HepG2 (cell line): Measurements from ENCODE around the gene BICRAL. TPM values are rescaled to one million over a fixed set of nuclear protein-coding genes. Genes with fewer than 3 reads are reported as not detected.

ENCODE experiments used
- FOXC1 ChIP-seq: sonication (generic); formaldehyde crosslinking; IDR thresholded peaks from 2 replicates; pipeline ENCODE4 v1.8.0; 2022; ENCODE audit warnings: mild to moderate bottlenecking, missing genetic modification reagents, borderline replicate concordance
- KDM5B ChIP-seq: sonication (generic); formaldehyde crosslinking; IDR thresholded peaks from 2 replicates; pipeline ENCODE4 v1.4.0; 2020; ENCODE audit warnings: missing genetic modification reagents, mild to moderate bottlenecking, borderline replicate concordance
- XBP1 ChIP-seq: sonication (generic); formaldehyde crosslinking; IDR thresholded peaks from 2 replicates; pipeline ENCODE4 v1.5.0; 2020; ENCODE audit warnings: missing genetic modification reagents
- ZBTB10 ChIP-seq: sonication (generic); formaldehyde crosslinking; IDR thresholded peaks from 2 replicates; pipeline ENCODE4 v1.4.0; 2020; ENCODE audit warnings: missing genetic modification reagents, borderline replicate concordance
- ZNF10 ChIP-seq: sonication (generic); formaldehyde crosslinking; IDR thresholded peaks from 2 replicates; pipeline ENCODE4 v1.4.0; 2020; ENCODE audit warnings: mild to moderate bottlenecking, low read depth, missing genetic modification reagents, borderline replicate concordance
- ZNF253 ChIP-seq: sonication (generic); formaldehyde crosslinking; IDR thresholded peaks from 2 replicates; pipeline ENCODE4 v1.8.0; 2022; ENCODE audit warnings: mild to moderate bottlenecking, missing genetic modification reagents, borderline replicate concordance
- ZNF350 ChIP-seq: sonication (generic); formaldehyde crosslinking; IDR thresholded peaks from 2 replicates; pipeline ENCODE4 v1.4.0; 2020; ENCODE audit warnings: mild to moderate bottlenecking, low read depth, missing genetic modification reagents, borderline replicate concordance
- ZNF367 ChIP-seq: sonication (generic); formaldehyde crosslinking; IDR thresholded peaks from 2 replicates; pipeline ENCODE4 v1.4.0; 2020; ENCODE audit warnings: missing genetic modification reagents, borderline replicate concordance
- ZNF597 ChIP-seq: sonication (generic); formaldehyde crosslinking; IDR thresholded peaks from 2 replicates; pipeline ENCODE4 v1.5.0; 2020; ENCODE audit warnings: missing genetic modification reagents
- ZNF687 ChIP-seq: sonication (generic); formaldehyde crosslinking; IDR thresholded peaks from 2 replicates; pipeline ENCODE4 v1.5.1; 2020; ENCODE audit warnings: mild to moderate bottlenecking, missing genetic modification reagents, moderate library complexity
- polyA plus RNA-seq, 8 experiments: library from polyadenylated mRNA; depleted of rRNA in 3 of 8; stranded (reverse) in 7 of 8; unstranded in 1 of 8; fragments of >200 nt; fragmentation: Illumina TruSeq in 4 of 8; extraction: Trizol in 4 of 8; gene quantifications; 2 replicates each; pipeline versions ENCODE4 v1.2.1 to v1.2.3, GENCODE V29; 2011 to 2016; ENCODE audit warnings: low read depth in 4 of 8, missing spikeins in 1 of 8, mixed read lengths in 1 of 8; ENCODE audit not compliant: insufficient read depth in 1 of 8
- total RNA-seq, 5 experiments: library from RNA; depleted of rRNA; stranded (reverse); fragments of >200 nt; fragmentation: Illumina TruSeq; extraction: Trizol; gene quantifications; 2 replicates each; pipeline ENCODE4 v1.2.3, GENCODE V29; 2016; ENCODE audit warnings: low read depth in 1 of 5
- TF ChIP-seq, protein P1 (sequence below): sonication (generic); formaldehyde crosslinking; IDR thresholded peaks from 2 replicates; pipeline ENCODE4 v1.5.1; 2020; ENCODE audit warnings: mild to moderate bottlenecking, missing genetic modification reagents, moderate library complexity
- TF ChIP-seq, protein P2 (sequence below): sonication (generic); formaldehyde crosslinking; IDR thresholded peaks from 2 replicates; pipeline ENCODE4 v1.5.1; 2020; ENCODE audit warnings: mild to moderate bottlenecking, missing genetic modification reagents, borderline replicate concordance

Gene BICRAL
- total and polyA plus RNA-seq, 2 of the 13 experiments (the other 11 are each of a cell fraction or from before 2014, with no cell fraction given): 5.0 to 13.5 TPM

DNA sequence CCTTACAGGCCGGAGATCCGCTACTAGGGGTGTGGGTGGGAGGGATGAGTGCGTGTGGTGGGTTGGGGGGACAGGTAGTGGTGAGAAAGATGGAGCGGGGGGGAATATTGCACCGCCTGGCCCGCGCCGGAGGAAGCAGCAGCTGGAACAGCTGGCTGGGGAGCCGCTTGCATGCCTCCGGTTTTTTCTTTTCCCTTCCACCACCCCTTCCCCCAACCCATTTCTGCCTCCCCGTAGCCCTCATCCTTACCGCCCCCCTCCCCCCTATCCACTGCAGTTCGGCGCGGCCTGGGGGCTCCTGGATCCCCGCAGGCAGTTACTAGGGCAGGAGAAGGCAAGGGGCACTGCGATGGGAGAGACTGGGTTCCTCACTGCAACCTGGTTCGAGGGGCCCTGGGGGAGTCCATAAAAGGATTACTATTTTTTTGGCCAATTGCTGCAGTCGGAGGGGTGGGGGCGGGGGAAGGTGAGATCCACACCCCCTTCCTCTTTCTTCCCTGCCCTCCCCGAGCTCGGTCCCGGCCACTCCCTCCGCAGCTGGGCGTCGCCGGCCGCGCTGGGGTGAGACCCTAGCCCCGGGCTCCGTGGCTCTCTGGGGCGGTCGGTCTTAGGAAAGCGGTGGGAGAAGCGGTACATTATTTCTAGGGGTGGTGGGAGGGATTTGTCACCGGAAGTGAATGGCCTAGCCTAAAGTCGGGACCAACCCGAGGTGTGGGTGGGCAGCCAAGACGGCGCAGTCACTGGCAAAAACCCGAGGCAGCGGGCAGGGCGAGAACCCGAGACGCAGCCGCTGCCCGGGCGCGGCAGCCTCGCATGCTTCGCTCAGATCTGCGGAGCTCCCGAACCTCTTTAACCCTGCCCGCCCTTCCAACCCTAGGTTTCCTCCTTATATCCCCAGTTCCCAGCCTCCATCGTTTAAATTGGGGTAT, 35.1 kb upstream of the BICRAL start (continued):
- peak; percentile 88 for TF ChIP-seq ZNF687
- peak; percentile 83; the same call in 1 of the 2 replicates for TF ChIP-seq KDM5B (CRISPR knock-in tag)
- TF ChIP-seq ZNF10 (CRISPR knock-in tag): no peak
- TF ChIP-seq FOXC1 (CRISPR knock-in tag): peak; percentile 73; the same call in 1 of the 2 replicates
- no peak for TF ChIP-seq XBP1 (CRISPR knock-in tag)
- TF ChIP-seq ZNF350: peak; percentile 75; the same call in 1 of the 2 replicates
- TF ChIP-seq ZNF253 (CRISPR knock-in tag): 0 out of 2 replicates have a peak, but pooled peaks have one; percentile 39
- TF ChIP-seq ZNF597: no peak
- TF ChIP-seq, protein P1, sequence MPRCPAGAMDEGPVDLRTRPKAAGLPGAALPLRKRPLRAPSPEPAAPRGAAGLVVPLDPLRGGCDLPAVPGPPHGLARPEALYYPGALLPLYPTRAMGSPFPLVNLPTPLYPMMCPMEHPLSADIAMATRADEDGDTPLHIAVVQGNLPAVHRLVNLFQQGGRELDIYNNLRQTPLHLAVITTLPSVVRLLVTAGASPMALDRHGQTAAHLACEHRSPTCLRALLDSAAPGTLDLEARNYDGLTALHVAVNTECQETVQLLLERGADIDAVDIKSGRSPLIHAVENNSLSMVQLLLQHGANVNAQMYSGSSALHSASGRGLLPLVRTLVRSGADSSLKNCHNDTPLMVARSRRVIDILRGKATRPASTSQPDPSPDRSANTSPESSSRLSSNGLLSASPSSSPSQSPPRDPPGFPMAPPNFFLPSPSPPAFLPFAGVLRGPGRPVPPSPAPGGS (CRISPR knock-in tag): peak; percentile 83
- TF ChIP-seq ZBTB10 (CRISPR knock-in tag): no peak
- no peak for TF ChIP-seq ZNF367
- TF ChIP-seq, protein P2, sequence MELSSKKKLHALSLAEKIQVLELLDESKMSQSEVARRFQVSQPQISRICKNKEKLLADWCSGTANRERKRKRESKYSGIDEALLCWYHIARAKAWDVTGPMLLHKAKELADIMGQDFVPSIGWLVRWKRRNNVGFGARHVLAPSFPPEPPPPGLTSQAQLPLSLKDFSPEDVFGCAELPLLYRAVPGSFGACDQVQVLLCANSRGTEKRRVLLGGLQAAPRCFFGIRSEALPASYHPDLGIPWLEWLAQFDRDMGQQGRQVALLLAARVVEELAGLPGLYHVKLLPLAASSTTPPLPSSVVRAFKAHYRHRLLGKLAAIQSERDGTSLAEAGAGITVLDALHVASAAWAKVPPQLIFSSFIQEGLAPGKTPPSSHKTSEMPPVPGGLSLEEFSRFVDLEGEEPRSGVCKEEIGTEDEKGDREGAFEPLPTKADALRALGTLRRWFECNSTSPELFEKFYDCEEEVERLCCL (CRISPR knock-in tag): no peak
